Dermis blood vessel endothelial cell (primary cell): ENCODE data around the gene KRTAP10-4. TPM values are rescaled to one million over a fixed set of nuclear protein-coding genes. Genes with fewer than 3 reads are reported as not detected.
"Not testable (repeated sequence)": the region's sequence is repeated elsewhere in the genome, so short reads cannot be mapped to it uniquely, and the experiment has no call there.

Source experiments
- DNase-seq: peaks from one replicate; pipeline ENCODE4 v3.0.0; 2010
- total RNA-seq: library from RNA; depleted of rRNA; stranded (reverse); fragments of >200 nt; gene quantifications from 2 replicates; pipeline ENCODE4 v1.2.3, GENCODE V29; 2014

KRTAP10-4 gene, protein sequence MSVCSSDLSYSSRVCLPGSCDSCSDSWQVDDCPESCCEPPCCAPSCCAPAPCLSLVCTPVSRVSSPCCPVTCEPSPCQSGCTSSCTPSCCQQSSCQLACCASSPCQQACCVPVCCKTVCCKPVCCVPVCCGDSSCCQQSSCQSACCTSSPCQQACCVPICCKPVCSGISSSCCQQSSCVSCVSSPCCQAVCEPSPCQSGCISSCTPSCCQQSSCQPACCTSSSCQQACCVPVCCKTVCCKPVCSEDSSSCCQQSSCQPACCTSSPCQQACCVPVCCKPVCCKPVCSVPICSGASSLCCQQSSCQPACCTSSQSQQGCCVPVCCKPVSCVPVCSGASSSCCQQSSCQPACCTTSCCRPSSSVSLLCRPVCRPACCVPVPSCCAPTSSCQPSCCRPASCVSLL
- not detected in 2 replicates for total RNA-seq

GRCh38 chr21:44573630-44574456 lies at the start of gene KRTAP10-4:
KRTAP10-4 (plus strand) TSS chr21:44573729; CDS start chr21:44573759, 30 bp downstream.
- DNase-seq = not testable (repeated sequence)

GRCh38 chr21:44524414-44525371 lies 48.8 kb upstream of the KRTAP10-4 start:
- no peak for DNase-seq

DNA sequence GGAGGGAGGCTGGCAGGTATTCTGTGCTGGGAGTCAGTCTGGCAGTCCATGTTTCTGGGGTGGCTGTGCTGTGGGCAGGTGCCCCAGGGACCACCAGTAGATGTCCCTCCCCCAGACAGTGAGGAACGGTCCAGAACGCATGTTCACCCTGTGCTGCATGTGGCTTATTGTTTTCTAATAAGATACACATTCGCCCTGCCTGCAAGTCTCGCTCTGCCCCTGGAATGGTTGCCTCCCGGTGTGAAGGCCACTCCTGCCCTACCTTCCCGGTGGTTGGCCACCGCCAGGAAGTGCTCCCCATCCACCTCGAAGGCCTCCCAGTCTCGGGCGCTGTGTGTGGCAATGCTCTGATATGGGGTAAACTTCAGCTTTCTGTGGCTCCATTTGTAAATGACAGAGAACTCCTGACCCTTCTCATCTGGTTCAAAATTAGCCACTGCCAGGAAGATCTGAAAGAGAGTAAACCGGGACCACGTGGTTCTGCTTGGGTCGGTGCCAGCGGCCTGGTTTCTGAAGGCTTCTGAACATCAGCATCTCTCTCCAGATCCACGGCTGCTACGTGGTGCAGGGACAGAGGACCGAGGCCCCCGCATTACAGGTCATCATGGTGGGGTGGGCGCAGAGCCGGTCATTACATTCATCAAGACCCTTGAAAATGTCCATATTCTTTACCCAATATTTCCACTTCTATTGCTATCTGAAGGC lies 48.0 kb upstream of the KRTAP10-4 start:
- no peak for DNase-seq

- DNase-seq = no peak
These were observed 47.2 kb upstream of the KRTAP10-4 start for GRCh38 chr21:44526096-44526997.

GRCh38 chr21:44527156-44527982 lies 46.2 kb upstream of the KRTAP10-4 start:
- no peak for DNase-seq

- DNase-seq = no peak
These were observed 45.4 kb upstream of the KRTAP10-4 start for GRCh38 chr21:44527983-44528633.

DNA sequence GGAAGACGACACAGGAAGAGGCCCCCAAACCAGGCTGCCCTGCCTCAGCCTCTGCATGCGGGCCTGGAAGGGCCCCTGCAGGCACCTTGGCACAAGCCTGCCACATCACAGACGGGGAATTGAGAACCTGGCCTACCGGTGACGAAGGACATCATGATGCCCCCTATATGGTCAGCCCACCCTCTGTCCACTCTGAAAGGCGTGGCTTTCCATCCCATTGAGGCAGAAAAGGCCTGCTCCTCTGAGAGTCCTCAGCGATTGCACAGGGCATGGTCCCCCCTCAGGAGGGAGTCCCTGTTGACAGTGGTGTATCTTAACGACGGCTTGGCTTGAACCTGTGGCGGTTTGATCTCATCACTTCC lies 44.9 kb upstream of the KRTAP10-4 start:
- DNase-seq = no peak

GRCh38 chr21:44529011-44529421 lies 44.5 kb upstream of the KRTAP10-4 start:
- no peak for DNase-seq

GRCh38 chr21:44529503-44530125 lies 43.9 kb upstream of the KRTAP10-4 start:
- DNase-seq = no peak

DNA sequence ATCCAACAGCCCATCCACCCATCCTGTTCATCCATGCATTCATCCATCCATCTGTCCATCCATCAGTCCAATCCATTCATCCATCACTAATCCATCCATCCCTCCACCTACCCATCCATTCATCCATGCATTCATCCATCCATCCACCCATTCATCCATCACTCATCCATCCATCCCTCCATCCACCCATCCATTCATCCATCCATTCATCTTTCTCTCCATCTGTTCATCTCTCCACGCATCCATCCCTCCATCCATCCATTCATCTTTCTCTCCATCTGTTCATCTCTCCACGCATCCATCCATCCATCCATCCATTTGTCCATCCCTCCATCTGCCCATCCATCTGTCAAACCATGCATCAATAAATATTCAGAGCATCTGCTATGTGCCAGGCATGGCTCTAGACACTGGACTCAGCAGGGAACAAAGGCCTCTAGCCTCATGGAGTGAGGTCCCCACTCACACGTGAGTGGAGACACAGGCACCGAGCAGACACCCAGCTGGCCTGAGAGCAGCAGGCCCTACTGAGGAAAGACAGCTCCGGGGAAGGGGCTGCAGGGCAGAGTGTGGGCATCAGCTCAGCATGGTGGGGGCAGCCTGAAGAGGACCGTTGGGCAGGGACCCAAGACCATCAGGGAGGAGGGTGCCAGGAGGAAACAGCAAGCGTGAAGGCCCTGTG lies 43.2 kb upstream of the KRTAP10-4 start:
- DNase-seq = no peak

DNA sequence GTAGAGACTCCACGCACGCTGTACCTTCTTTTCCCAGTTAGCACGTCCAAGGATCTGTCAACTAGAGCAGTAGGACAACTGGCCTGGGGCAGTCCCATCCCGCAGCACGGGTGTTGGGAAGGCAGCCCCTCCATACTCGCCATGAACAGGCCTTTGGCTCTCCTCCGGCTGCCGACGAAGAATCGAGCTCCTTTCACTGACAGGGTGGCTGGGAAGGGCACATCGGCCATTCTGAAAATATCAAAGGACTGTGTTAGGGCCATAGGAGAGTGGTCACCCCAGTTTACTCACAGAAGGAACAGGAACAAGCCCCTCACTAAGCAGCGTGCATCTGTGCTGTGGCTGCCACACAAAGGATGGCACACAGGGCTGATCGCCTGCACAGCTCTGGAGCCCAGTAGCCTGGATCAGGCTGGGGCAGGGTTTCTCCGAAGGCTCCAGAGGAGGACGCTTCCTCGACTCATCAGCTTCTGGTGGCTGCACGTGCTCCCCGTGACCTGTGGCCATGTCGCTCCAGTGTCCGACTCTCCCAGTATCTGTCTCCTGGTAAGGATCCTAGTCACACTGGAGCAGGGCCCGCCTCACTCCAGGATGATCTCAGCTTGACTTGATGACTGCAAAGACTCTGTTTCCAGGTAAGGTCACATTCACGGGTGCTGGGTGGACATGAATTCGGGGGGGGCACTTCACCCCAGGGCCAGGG lies 42.5 kb upstream of the KRTAP10-4 start:
- no peak for DNase-seq

DNA sequence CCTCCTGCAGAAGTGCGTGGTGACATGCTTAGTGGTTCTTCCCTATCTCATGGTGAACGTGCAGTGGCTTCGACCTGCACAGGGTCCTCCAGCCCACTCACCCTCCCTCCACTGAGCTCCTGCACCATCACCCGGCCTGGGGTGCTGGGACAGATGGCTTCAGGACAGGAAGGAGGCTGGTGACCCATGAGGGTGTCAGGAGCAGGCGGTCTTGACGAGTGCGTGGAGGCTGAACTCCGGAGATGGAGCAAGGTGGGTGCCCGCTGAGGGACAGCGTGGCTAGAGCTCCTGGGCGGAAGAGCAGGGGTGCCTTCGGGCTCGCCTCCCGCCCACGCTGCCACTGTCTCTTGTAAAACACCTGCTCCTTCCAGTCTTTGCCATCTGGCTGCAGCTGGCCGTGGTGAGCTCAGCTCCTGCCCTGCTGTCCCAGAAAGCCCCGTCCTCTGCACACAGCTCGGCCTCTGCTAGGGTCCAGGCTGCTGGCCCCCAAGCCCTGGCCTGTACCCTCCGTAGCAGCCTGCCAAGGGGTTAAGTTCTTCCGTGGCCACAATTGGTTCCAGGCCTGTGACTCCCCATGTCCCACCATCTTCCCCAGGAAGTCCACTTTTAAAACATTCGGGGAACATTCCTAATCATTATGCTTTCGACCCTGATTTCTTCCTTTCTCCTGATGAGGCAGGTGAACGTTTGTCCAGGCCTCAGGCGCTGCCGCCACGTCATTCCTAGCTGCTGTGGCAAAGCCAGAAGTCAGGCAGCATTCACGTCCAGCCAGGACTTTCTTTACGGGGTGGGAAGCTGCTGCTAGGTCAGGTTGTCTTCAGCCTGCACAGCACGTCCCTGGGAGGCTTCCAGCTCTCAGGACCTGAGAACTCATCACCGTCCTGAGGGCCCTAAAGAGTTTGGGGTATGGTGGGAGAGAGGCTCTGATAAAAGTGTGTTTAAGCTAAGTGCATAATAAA lies 41.6 kb upstream of the KRTAP10-4 start:
- DNase-seq = no peak

GRCh38 chr21:44532712-44533111 lies 40.8 kb upstream of the KRTAP10-4 start:
- no peak for DNase-seq

- DNase-seq = no peak
These were observed 40.2 kb upstream of the KRTAP10-4 start for GRCh38 chr21:44533121-44533890.

DNA sequence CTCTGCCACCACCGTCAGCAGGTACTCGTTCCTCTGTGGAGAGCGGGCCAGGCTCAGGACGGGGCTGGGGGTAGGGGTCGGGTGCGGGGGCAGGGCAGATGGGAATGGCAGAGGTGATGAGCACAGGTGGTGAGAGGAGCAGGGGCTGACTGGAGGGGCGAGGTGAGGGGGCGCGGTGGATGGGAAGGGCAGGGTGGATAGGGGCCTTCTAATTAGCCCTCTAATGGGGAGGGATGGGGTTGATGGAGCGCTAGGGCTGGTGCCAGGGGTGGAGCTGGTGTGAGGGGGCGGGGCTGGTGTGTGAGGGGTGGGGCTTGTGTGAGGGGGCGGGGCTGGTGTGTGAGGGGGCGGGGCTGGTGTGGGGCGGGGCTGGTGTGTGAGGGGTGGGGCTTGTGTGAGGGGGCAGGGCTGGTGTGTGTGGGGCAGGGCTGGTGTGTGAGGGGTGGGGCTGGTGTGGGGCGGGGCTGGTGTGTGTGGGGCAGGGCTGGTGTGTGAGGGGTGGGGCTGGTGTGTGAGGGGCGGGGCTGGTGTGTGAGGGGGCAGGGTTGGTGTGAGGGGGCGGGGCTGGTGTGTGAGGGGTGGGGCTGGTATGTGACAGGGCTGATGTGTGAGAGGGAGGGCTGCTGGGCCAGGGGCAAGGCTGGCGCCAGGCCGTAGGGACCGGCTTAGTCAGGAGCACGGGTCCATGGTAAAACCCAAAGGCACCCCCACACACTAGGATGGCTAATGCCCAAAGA lies 39.5 kb upstream of the KRTAP10-4 start:
- DNase-seq = no peak
